MM.1S (cell line): ENCODE results near the gene NFAM1.

Source experiments
- DNase-seq: peaks from one replicate; pipeline ENCODE4 v3.0.0-alpha.2; 2015
- H2AFZ ChIP-seq: fragments of 300-600 bp; sonication (generic); 2 replicates; pipeline ENCODE4 v1.6.0; 2016; ENCODE audit warnings: antibody characterized with exemption, low read length
- H3F3A ChIP-seq: fragments of 300-600 bp; sonication (generic); 2 replicates; pipeline ENCODE4 v1.6.1; 2016; ENCODE audit warnings: mild to moderate bottlenecking, antibody characterized with exemption, low read length, moderate library complexity, mixed read lengths; ENCODE audit not compliant: insufficient read depth
- H3K27ac ChIP-seq: fragments of 300-600 bp; sonication (generic); 2 replicates; pipeline ENCODE4 v1.5.1; 2016; ENCODE audit warnings: mild to moderate bottlenecking, low read length
- H3K27me3 ChIP-seq: fragments of 300-600 bp; sonication (generic); replicated peaks from 2 replicates; pipeline ENCODE4 v1.6.0; 2016; ENCODE audit warnings: low read length; ENCODE audit not compliant: insufficient read depth
- H3K36me3 ChIP-seq: fragments of 300-600 bp; sonication (generic); replicated peaks from 2 replicates; pipeline ENCODE4 v1.6.1; 2016; ENCODE audit warnings: mild to moderate bottlenecking, low read length, mixed read lengths; ENCODE audit not compliant: insufficient read depth
- H3K4me1 ChIP-seq: fragments of 300-600 bp; sonication (generic); 2 replicates; pipeline ENCODE4 v1.6.1; 2016; ENCODE audit warnings: low read length, mixed read lengths
- H3K4me2 ChIP-seq: fragments of 300-600 bp; sonication (generic); 2 replicates; pipeline ENCODE4 v1.6.0; 2016; ENCODE audit warnings: low read depth, low read length
- H3K4me3 ChIP-seq: fragments of 300-600 bp; sonication (generic); 2 replicates; pipeline ENCODE4 v1.5.1; 2016; ENCODE audit warnings: low read length, mixed read lengths
- H3K79me2 ChIP-seq: fragments of 300-600 bp; sonication (generic); 2 replicates; pipeline ENCODE4 v1.6.1; 2016; ENCODE audit warnings: mixed run types, low read length, mixed read lengths
- H3K9ac ChIP-seq: fragments of 300-600 bp; sonication (generic); 2 replicates; pipeline ENCODE4 v1.6.1; 2016; ENCODE audit warnings: low read length, mixed read lengths
- H3K9me2 ChIP-seq: fragments of 300-600 bp; sonication (generic); replicated peaks from 2 replicates; pipeline ENCODE4 v1.6.1; 2016; ENCODE audit warnings: mild to moderate bottlenecking, low read length, mixed read lengths; ENCODE audit not compliant: insufficient read depth
- H3K9me3 ChIP-seq: fragments of 300-600 bp; sonication (generic); replicated peaks from 2 replicates; pipeline ENCODE4 v1.6.1; 2016; ENCODE audit warnings: mild to moderate bottlenecking, low read length, mixed read lengths; ENCODE audit not compliant: insufficient read depth
- H4K20me1 ChIP-seq: fragments of 300-600 bp; sonication (generic); 2 replicates; pipeline ENCODE4 v1.6.1; 2016; ENCODE audit warnings: mild to moderate bottlenecking, low read length, moderate library complexity, mixed read lengths; ENCODE audit not compliant: insufficient read depth
- CTCF ChIP-seq: fragments of 300-600 bp; sonication (generic); IDR thresholded peaks from 2 replicates; pipeline ENCODE4 v1.5.1; 2016; ENCODE audit warnings: antibody characterized with exemption, low read length, mixed read lengths
- EZH2 ChIP-seq: fragments of 300-600 bp; sonication (generic); optimal IDR thresholded peaks from 2 replicates; pipeline ENCODE3; 2017; ENCODE audit warnings: low read depth, mild to moderate bottlenecking, antibody characterized with exemption, low read length, mixed read lengths
- EZH2phosphoT487 ChIP-seq: fragments of 300-600 bp; sonication (generic); IDR thresholded peaks from 2 replicates; pipeline ENCODE4 v1.6.1; 2018; ENCODE audit warnings: antibody characterized with exemption, low read length

Gene NFAM1

GRCh38 chr22:42365942-42366695, 66.1 kb downstream of the NFAM1 start:
- H3K36me3 ChIP-seq: no peaks in the 10 kb centered on the region
- no peak overlapping the region for H3K9ac ChIP-seq
- no peaks in the 10 kb centered on the region for H3K9me3 ChIP-seq
- H3K9me2 ChIP-seq: no peaks in the 10 kb centered on the region
- TF ChIP-seq EZH2: no peak
- TF ChIP-seq EZH2phosphoT487: no peak
- no peaks in the 10 kb centered on the region for H3F3A ChIP-seq
- H4K20me1 ChIP-seq: no peaks in the 10 kb centered on the region
- no peak overlapping the region for H2AFZ ChIP-seq
- no peak overlapping the region for H3K4me3 ChIP-seq
- H3K79me2 ChIP-seq: no peaks in the 10 kb centered on the region
- no peak overlapping the region for H3K4me2 ChIP-seq
- DNase-seq: no peak
- no peak overlapping the region for H3K27ac ChIP-seq
- no peaks in the 10 kb centered on the region for H3K4me1 ChIP-seq
- H3K27me3 ChIP-seq: peaks cover 90% of the 10 kb centered on the region

GRCh38 chr22:42365111-42365865, 66.9 kb downstream of the NFAM1 start:
- Histone ChIP-seq H3K9me3 (no peaks in the 10 kb centered on the region), H3K36me3 (no peaks in the 10 kb centered on the region), H2AFZ (no peak overlapping the region), H3K79me2 (no peaks in the 10 kb centered on the region), H3K27me3 (peaks cover 90% of the 10 kb centered on the region), H3K9ac (no peak overlapping the region), H3K9me2 (no peaks in the 10 kb centered on the region), H3K4me3 (no peak overlapping the region), H3K4me2 (no peak overlapping the region), H3K27ac (no peak overlapping the region), H3K4me1 (no peaks in the 10 kb centered on the region), H4K20me1 (no peaks in the 10 kb centered on the region), H3F3A (no peaks in the 10 kb centered on the region)
- no peak for DNase-seq
- TF ChIP-seq EZH2phosphoT487 (no peak), CTCF (no peak), EZH2 (no peak)

GRCh38 chr22:42364604-42365110, 67.5 kb downstream of the NFAM1 start:
- H4K20me1 ChIP-seq: no peaks in the 10 kb centered on the region
- no peak overlapping the region for H2AFZ ChIP-seq
- no peaks in the 10 kb centered on the region for H3K9me2 ChIP-seq
- no peak for DNase-seq
- H3K27me3 ChIP-seq: peaks cover 93% of the 10 kb centered on the region
- no peaks in the 10 kb centered on the region for H3K9me3 ChIP-seq
- H3K4me1 ChIP-seq: no peaks in the 10 kb centered on the region
- no peaks in the 10 kb centered on the region for H3K79me2 ChIP-seq
- H3K9ac ChIP-seq: no peak overlapping the region
- no peak overlapping the region for H3K4me3 ChIP-seq
- no peaks in the 10 kb centered on the region for H3K36me3 ChIP-seq
- H3K27ac ChIP-seq: no peak overlapping the region
- H3F3A ChIP-seq: no peaks in the 10 kb centered on the region
- no peak overlapping the region for H3K4me2 ChIP-seq
- no peak for TF ChIP-seq EZH2
- TF ChIP-seq CTCF: no peak
- TF ChIP-seq EZH2phosphoT487: no peak
